NCI-H510A (cell line): Measurements from ENCODE around the gene DCLK2.

Experiments
- DNase-seq: peaks from one replicate; lab custom pipeline; 2025; lab: John Stamatoyannopoulos, UW

DCLK2 gene

DNA sequence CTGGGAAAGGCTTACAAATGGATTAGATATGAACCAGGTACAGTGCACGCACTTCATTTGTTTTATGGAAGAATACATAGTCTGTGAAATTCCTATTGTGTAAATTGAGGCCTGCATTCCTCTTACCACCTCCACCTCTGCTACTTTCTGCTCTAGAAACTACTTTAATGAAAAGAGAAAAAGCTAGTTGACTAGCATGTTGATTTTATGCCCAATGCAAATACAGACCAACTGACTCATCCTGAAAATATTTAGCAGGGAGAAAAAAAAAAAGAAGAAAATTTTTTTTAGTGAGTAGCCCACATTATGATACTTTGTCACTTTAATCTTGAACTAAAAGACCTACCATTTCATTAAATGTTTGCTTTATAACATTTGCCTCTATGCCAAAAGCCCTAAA is 41.2 kb downstream of the DCLK2 start:
- DNase-seq, result no peak

DNA sequence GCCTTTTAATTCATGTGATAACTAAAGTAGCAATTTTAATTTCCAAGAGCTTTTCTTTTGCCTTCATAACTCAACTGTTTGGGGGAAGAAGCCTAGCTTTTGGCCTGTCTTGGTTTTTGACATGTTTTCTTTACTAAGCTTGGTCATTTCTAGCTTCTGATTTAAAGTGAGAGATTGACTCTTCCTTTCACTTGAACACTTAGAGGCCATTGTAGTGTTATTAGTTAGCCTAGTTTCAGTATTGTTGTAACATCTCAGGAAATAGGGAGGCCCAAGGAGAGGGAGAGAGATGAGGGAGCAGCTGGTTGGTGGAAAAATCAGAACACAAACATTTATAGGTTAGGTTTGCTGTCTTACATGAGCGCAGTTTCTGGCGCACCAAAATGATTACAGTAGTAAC is 44.8 kb downstream of the DCLK2 start:
- no peak for DNase-seq

DNA sequence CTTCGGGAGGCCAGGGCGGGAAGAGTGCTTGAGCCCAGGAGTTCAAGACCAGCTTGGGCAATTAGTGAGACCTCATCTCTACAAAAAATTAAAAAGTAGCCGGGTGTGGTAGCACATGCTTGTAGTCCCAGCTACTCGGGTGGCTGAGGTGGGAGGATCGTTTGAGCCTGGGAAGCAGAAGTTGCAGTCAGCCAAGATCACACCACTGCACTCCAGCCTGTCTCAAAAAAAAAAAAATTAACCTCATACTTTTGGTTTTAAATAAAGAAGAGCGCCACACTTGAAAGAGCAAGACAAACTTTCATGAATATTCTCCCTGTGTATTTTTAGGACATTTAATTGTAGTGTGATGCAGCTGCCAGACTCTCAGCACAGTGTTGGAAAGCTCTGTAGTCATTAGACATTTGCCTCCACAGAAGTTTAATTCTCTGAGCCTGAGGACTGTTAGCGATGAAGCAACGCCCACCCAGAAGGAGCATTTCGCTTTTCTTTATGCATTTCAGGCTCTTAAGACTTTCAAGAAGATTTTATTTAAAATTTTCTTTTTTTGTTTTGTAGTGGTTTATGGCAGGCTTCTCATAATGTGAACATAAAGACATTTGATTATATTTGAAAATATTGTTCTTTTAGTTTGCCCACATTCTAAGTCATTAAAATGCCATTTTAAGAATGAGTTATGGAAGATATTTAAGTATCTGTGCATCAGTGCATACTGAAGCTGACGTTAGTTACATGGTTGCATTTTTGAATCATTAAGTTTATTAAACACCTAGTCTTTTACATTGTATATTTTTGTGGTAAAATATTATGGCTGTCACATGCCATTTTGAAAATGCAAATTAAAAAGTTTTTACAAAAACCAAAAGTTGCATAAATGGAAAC is 45.8 kb downstream of the DCLK2 start:
- no peak for DNase-seq

DNA sequence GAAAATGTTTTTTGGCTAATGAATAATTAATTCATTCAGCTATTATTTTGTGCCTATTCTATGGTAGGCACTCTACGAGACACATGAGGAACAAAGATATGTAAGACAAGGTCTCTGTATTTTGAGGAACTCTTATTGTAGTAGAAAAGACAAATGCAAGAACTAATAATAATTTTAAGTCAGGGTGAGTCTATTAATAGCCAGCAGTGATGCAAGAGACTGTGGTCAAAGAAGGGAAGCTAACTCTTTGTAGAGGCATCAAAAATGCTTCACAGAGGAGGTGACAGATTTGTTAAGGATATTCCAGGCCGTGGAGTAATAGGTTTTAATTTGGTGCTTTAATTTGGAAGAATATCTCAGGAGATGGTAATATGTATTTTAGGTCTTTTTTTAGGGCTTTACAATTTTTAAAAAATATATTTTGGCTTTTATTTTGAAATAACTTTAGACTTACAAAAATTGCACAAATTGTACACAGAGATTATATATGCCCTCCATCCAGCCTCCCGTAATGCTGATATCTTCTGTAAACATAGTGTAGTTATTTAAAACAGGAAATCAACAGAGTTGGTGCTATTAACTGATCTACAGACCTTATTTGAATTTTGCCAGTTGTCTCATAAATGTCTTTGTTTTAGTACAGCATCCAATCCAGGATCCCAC is 48.1 kb downstream of the DCLK2 start:
- no peak for DNase-seq

DNA sequence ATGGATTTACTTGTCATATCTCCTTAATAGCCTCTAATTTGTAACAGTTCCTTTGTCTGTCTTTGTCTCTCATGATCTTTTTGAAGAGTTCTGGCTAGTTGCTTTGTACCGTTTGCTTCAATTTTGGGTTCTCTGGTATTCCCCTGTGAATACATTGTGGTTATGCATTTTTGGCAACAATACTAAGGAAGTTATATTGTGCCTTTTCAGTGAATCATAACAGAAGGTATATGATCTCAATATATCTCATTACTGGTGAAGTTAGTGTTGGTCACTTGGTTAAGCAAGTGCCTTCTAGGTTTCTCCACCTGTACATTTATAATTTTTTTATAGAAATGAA is 48.6 kb downstream of the DCLK2 start:
- no peak for DNase-seq

DNA sequence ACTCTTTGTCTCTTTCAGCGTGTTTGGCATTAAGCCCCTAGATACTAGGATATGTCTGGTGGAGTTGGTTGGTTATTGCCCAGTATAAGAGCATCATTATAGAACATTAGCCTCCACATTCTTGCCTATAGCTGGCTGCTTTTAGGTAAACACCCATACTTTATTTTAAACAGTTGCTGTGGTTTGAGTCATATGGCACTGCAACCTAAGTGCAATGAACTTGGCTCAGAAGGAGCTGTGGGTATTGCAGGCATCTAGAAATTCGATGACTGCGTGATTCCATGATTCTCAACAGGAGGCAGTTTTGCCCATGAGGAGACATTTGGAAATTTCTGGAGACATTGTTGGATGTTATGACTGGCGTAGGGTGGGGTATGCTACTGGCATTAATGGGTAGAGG is 49.5 kb downstream of the DCLK2 start:
- no peak for DNase-seq

DNA sequence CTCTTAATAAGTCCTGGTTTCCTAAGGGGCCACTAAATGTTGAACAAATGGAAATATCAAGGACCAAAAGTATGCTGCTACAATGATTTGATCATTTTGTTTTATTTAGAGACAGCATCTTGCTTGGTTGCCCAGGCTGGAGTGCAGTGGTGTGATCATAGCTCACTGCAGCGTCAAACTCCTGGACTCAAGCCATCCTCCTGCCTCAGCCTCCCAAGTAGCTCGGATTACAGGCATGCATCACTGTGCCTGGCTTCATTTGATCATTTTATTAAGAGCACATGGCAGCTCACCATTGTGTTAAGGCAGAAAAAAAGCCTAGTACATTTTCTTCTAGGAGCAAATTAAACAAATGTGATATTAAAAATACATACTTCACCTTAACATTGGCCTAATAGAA is 52.7 kb downstream of the DCLK2 start:
- DNase-seq, result no peak

DNA sequence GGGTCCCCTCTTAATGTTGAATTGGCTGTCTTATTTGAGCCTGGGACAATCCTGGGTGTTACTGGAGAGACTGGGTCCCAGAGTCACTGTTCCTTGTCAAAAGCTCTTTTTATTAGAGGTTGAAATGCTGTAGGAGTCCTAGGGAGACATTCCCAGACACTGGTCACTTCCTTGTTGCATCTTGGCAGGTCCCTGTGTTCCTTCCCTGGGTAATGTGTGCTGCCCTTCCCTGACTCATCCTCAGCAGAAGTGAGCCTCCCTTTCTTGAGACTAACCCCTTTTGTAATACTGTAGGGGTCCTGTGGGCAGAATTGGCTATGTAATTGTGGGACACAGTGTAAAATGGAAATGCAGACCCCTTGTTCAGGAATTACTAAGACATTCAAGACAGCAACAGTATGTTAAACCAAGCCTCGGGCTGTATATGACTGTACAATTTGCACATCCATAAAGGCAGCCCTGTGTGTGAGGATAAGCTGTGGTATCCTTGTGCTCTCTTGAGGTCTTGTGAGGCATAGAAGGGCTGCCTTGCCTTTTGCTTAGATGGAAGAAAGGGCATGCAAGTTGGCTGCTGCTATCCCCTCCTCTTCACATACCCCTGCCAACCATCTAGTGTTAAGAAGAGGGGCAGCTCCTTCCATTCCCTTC is 53.5 kb downstream of the DCLK2 start:
- DNase-seq, result no peak

DNA sequence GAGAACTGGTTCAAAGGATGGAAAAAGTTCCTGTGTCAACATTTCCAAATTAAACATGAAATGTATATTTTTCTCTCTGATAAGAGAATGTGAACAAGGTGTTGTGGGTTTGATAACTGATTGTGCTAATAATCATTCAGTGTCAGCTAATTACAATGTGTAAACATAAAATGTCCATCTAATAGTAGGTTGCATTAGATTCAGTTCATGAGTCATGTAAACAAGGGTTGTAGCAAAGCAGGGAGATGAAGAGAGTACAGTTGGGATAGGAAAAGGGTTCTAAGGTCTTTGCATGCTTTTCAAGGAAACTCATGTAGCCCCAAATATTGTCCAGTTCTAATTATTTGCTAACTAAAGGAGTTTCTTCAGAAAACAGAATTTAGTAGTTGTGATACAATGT is 55.4 kb downstream of the DCLK2 start:
- no peak for DNase-seq

DNA sequence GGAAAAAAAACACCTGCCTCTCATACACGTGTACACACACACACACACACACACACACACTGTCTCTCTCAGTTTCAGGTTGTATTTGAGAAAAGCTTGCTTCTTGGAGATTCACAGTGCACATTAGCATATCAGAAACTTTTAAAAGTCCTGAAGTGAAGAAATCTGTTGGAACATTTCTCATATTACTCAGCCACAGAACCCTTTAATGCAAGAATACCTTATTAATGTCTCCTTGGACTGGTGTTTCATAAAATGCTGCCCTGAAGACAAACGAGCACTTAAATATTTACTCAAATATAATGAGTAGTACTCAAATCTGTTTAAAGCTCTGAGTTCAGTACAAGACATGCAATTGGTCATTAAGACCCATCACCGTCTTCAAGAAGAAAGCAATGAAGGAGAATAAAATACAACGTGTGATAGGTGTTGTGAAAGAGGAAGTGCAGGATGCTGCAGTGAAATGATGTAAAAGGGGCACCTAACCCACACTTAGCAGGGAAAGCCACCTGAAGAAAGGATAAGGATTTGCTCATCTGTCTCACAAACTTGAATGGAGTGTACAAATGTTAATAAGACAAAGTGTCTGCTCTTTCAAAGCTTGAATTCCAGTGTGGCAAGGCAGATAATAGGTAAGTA is 57.0 kb downstream of the DCLK2 start:
- no peak for DNase-seq

DNA sequence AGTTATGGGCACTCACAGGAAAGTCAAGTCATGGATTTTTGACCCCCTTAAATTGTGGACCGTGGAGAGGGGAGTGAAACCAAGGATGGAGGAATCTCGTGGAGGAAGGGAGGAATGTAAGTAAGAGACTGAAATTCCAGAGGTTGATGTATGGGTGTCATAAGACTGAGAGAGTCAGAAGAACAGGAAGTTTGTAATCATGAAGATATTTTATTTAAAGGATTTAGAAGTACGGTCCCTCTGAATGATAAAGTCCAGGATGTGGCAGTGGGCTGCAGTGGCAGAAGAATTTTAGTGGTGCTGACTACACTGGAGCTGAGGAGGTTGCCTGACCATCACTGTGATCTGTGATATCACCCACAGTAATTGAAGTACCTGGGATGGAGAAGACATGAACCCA is 57.8 kb downstream of the DCLK2 start:
- no peak for DNase-seq

DNA sequence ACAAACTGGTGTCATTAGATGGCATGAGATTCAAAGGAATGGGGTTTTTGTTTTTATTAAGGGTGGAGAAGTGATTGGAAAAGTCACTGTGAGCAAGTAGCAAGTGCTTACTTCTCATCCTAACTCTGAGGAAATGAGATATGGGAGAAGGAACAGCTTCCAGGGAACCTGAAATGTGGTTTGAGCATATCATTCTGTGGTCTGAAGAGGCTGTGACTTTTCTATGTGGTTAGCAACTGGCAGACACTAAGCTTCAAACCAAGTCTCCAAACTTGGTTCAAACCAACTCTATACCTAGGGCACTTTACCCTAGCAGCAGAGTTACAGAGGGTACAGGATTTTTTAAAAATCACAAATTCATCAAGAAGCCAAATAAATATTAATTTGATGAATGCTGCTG is 58.2 kb downstream of the DCLK2 start:
- DNase-seq, result no peak

DNA sequence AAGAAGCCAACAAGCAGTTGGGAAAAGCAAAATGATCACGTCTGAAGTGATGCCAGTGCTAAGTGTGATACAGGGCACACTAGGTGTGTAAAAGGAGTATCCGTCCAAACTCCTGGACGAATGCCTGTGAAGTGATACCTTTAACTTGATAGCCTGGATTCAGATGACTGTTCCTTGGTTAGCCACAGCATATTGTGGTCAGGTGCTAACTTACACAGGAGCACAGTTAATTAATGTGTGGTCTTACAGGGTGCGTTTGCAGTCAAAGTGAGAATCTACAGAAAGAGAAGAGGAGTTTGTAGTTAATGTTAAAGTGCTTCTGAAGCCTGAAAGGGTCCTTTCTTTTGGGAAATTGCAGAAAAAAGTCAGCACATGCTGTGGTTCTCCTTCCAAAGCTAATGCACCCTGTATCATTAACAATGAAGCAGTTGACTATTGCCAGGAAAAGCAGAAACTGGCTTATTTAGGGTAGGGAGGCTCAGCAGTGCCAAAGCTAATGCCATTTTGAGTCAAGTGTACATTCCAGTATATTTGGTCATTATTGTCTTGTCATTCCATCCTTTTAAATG is 61.1 kb downstream of the DCLK2 start:
- no peak for DNase-seq

DNA sequence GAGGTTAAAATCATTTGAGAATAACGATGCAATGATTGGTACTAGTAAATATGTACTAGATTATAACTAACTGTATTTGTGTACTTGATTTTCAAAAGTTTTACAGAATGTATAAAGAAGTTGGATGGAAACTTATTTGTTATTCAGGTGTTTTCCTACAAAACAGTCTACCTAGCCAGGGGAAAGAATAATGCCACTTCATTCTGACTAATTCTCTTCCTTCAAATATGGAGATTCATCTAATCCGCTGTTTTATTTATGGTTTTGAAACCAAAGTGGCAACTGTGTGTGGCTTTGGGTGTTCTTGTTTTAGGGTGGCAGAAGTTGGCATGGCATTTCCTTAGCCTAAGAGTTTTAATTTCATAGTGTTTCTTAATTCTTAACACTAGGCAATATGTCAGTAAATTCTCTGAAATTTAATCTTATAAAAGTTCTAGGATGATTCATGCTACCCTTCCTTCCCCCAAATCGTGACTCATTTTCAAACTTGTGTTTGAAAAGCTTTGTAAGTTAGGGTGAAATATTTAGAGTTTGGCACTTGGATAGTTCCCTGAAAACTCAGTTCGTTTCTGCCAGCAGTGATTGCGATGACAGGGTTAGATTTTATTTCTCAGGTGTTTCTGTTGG is 62.6 kb downstream of the DCLK2 start:
- no peak for DNase-seq

DNA sequence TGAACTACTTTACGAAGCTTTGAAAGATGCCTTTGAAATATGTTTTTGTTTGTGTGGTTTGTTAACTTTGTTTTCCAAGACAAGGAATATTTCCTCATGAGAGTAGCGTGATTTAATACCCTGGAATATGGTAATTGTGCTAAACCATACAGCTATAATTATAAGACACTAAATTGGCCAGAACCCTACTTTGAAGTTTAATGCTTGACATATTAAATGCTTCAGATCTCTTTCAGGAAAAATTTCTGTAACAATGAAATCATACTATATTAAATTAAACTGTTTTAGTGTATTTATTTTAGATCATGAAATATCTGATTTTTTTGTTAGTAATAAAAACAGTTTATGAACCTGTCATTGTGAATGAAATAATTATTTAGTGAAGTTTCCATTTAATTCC is 63.5 kb downstream of the DCLK2 start:
- DNase-seq, result no peak

DNA sequence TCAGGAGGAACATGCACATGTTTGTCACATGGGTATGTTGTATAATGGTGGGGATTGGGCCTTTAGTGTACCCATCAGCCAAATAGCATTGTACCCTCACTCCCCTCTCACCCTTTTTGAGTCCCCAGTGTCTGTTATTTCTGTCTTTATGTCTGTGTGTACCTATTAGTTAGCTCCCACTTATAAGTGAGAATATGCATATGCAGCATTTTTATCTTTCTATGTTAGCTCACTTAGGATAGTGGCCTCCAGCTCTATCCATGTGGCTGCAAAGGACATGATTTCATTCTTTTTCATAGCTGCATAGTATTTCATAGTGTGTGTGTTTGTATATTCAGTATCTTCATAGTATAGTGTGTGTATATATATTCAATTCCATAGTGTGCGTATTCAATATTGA is 64.6 kb downstream of the DCLK2 start:
- DNase-seq, result no peak

DNA sequence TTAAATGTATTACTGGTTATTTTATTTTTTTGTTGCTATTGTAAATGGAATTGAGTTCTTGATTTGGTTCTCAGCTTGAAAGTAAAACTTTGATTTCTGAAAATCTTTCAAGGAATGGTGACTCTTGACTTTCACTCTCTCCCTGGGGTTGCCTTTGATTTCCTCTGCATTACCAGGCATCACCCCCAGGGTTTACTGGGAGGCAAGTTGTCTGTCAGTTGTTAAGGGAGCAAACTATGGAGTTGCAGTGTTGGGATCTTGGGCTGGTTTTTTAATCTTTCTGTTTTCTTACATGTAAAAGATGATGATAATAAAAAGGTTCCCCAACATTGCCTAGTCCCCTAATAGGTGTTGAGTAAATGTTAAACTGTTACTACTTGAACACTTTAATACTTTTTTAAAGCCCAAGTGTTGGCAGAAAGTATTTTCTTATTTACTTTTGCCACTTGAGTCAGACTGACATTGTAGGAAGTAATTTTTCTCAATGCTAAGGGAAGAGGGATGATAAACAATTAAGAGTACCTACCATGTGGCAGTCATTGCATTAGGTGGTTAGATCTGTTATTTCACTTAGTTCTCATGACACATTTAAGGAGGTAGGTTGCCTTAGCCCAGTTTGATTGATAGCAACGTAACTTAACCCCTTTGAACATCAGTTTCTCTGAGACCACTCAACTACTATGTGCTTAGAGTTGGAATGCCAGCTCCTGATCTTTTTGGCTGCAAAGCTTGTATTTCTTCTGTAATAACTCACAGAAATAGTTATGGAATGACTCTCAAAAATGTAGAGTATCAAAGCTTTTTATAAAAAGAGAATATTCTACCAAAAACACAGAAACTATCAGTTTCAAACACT is 67.1 kb downstream of the DCLK2 start:
- DNase-seq, result no peak

DNA sequence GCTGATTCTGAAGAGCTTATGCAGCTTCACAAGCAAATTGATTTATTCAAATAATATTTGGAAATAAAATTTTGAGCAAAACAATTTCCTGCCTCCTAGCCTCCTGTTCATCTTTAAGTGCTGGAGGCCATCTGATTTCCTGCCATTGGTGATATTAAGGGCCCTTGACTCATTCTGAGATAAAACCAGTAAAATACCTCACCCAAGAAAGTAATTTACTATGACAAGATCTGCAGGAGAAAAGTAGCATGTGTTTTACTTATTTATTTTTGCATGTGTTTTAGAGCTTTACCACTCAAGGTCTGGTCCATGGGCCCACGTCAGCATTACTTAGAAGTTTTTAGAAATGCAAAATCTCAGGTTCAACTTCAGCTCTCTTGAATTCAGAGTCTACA is 67.7 kb downstream of the DCLK2 start:
- no peak for DNase-seq

DNA sequence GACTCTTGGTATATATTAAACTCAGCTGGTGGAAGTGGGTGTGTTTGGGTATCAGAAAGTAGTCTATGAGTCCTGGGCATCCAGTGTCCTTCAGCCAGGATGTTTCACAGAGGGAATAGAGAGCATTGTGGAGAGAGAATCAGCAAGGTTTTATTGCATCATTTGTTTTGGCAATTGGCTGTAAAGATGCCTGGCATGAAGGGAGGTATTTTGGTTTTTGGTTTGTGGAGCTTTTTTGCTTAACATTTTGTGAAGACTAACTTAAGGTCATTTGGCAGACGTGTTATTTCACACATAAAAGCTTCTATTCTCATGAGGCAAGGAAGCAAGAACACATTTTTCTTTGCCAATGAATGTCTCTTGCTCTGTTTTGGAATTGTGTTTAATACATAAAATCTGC is 71.1 kb downstream of the DCLK2 start:
- DNase-seq, result no peak

DNA sequence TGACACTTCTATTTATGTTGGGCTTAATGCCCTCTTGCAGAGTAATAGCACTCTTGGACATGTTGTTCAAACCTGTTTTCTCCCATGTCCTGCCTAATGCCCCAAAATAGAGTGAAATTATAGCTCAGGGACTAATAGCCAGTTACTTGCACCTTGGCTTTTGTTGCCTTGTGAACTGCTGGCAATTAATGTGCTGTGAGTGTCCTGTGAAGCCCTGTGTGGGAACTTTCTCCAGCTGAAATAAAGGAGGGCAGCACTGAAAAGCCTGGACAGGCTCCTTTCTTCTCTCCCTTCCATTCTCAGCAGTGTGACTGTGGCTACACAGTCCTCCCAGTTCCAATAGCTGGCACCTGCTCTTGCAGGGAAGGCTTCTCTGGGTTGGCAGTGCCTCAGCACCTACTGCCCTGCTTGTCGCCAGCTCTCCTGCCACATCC is 72.4 kb downstream of the DCLK2 start:
- no peak for DNase-seq

DNA sequence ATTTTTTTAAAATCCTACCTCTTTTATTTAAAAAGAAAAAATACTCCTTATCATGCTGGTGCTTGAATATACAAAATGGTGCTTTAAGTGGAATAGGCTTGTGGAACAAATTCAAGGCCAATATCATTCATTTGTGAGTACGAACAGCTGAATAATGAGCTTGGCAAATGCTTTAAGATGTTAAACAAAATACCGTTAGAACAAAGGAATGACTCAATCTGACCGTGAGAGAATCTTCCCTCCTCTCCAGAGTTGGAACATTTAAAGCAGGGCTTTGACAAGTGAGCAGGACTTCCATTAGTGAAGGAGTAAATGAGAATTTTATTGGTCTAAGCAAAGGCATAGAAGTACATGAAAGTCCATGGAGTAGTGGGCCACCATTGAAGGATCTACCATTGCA is 74.5 kb downstream of the DCLK2 start:
- DNase-seq, result no peak
